H1 (cell line): Measurements from ENCODE around the gene FGFBP3. TPM values are rescaled to one million over a fixed set of nuclear protein-coding genes. Genes with fewer than 3 reads are reported as not detected.

Experiments
- CTCF ChIA-PET: fragments of 300-600 bp; sonication (Branson Sonifier 250); formaldehyde crosslinking; loops from one replicate; lab custom pipeline; 2021; ENCODE audit not compliant: partially characterized antibody; lab: Charles Lee
- POLR2A ChIA-PET: fragments of 300-600 bp; sonication (Branson Sonifier 250); formaldehyde crosslinking; loops from one replicate; lab custom pipeline; 2021; ENCODE audit warnings: inconsistent platforms; ENCODE audit not compliant: partially characterized antibody; lab: Charles Lee
- DNase-seq, 2 experiments: peaks; one replicate each; pipeline versions ENCODE4 v3.0.0 to v3.0.0-alpha.2; 2010 to 2022; ENCODE audit warnings: low spot score in 2 of 2, low read depth in 1 of 2, mixed read lengths in 1 of 2
- FAIRE-seq: peaks from 2 replicates; lab custom pipeline; 2011; peaks lifted over from hg19 to GRCh38; lab: Jason Lieb, UNC
- H2AFZ ChIP-seq: 2 replicates; pipeline ENCODE4 v1.8.1; 2012; ENCODE audit warnings: low read length, inconsistent platforms
- H2AK5ac ChIP-seq: 2 replicates; pipeline ENCODE4 v1.6.1; 2013; ENCODE audit warnings: low read depth, low read length
- H2BK120ac ChIP-seq: replicated peaks from 2 replicates; pipeline ENCODE3; 2013; ENCODE audit warnings: low read depth, low read length, inconsistent platforms
- H2BK12ac ChIP-seq: 2 replicates; pipeline ENCODE4 v1.6.1; 2013; ENCODE audit warnings: low read depth, low read length
- H2BK15ac ChIP-seq: 2 replicates; pipeline ENCODE4 v1.6.1; 2013; ENCODE audit warnings: low read length
- H2BK20ac ChIP-seq: 2 replicates; pipeline ENCODE4 v1.6.1; 2013; ENCODE audit warnings: low read length
- H2BK5ac ChIP-seq: 2 replicates; pipeline ENCODE4 v1.6.1; 2013; ENCODE audit warnings: low read depth, low read length
- H3K14ac ChIP-seq: 2 replicates; pipeline ENCODE4 v1.6.1; 2013; ENCODE audit warnings: inconsistent platforms; ENCODE audit not compliant: insufficient read length
- H3K18ac ChIP-seq: 2 replicates; pipeline ENCODE4 v1.6.1; 2013; ENCODE audit warnings: low read length; ENCODE audit errors: extremely low read depth
- H3K23ac ChIP-seq: 2 replicates; pipeline ENCODE4 v1.6.1; 2013; ENCODE audit warnings: inconsistent platforms; ENCODE audit not compliant: insufficient read length
- H3K23me2 ChIP-seq: 2 replicates; pipeline ENCODE4 v1.6.1; 2013; ENCODE audit warnings: low read depth, low read length
- H3K27ac ChIP-seq: 2 replicates; pipeline ENCODE4 v1.6.1; 2011; ENCODE audit warnings: low read depth, low read length, inconsistent platforms
- H3K27me3 ChIP-seq, 4 experiments: replicated peaks in 1 of 4; 1 replicate in 1 of 4; 2 replicates in 3 of 4; pipeline versions ENCODE4 v1.6.1 to v1.8.1; 2011 to 2013; ENCODE audit warnings: low read length in 3 of 4, mild to moderate bottlenecking in 3 of 4, inconsistent platforms in 2 of 4, mixed read lengths in 2 of 4, moderate library complexity in 1 of 4; ENCODE audit not compliant: control insufficient read depth in 3 of 4, insufficient read depth in 3 of 4; ENCODE audit errors: extremely low read depth in 1 of 4
- H3K36me3 ChIP-seq, 4 experiments: 2 replicates each; pipeline versions ENCODE4 v1.6.1 to v1.8.1; 2011 to 2013; ENCODE audit warnings: mild to moderate bottlenecking in 4 of 4, low read length in 3 of 4, moderate library complexity in 2 of 4, control low read depth in 1 of 4, inconsistent platforms in 1 of 4; ENCODE audit not compliant: insufficient read depth in 4 of 4, control insufficient read depth in 2 of 4
- H3K4ac ChIP-seq: replicated peaks from 2 replicates; pipeline ENCODE3; 2013; ENCODE audit warnings: low read length, low read depth, mixed read lengths, inconsistent platforms; ENCODE audit not compliant: insufficient read length
- H3K4me1 ChIP-seq, 4 experiments: replicated peaks in 1 of 4; 1 replicate in 1 of 4; 2 replicates in 3 of 4; pipeline versions ENCODE4 v1.6.1 to v1.8.1; 2011 to 2013; ENCODE audit warnings: low read length in 3 of 4, inconsistent platforms in 2 of 4, mixed read lengths in 1 of 4; ENCODE audit not compliant: insufficient read depth in 4 of 4, control insufficient read depth in 3 of 4
- H3K4me2 ChIP-seq, 2 experiments: 2 replicates each; pipeline versions ENCODE4 v1.6.1 to v1.8.1; 2011 to 2013; ENCODE audit warnings: low read depth in 2 of 2, low read length in 2 of 2, control low read depth in 1 of 2, inconsistent platforms in 1 of 2, mild to moderate bottlenecking in 1 of 2; ENCODE audit not compliant: insufficient read depth in 1 of 2
- H3K4me3 ChIP-seq, 4 experiments: fragments of 200-600, 300-600 bp in 1 of 4; sonication (generic), shearing (Covaris generic), sonication (Bioruptor Twin) in 1 of 4; 2 replicates each; pipeline versions ENCODE4 v1.5.1 to v1.8.1; 2011 to 2016; ENCODE audit warnings: low read length in 4 of 4, low read depth in 3 of 4, control low read depth in 2 of 4, inconsistent platforms in 2 of 4, mild to moderate bottlenecking in 2 of 4, mixed read lengths in 1 of 4, moderate library complexity in 1 of 4; ENCODE audit not compliant: insufficient read depth in 2 of 4; ENCODE audit errors: extremely low read depth in 1 of 4
- H3K56ac ChIP-seq: replicated peaks from 2 replicates; pipeline ENCODE3; 2013; ENCODE audit warnings: low read depth, mild to moderate bottlenecking, mixed read lengths, low read length, inconsistent platforms; ENCODE audit not compliant: insufficient read length
- H3K79me1 ChIP-seq: 2 replicates; pipeline ENCODE4 v1.6.1; 2013; ENCODE audit warnings: low read depth, low read length, control low read depth
- H3K79me2 ChIP-seq, 2 experiments: 2 replicates each; pipeline versions ENCODE4 v1.6.1 to v1.8.1; 2012 to 2013; ENCODE audit warnings: low read length in 2 of 2, mild to moderate bottlenecking in 2 of 2, inconsistent platforms in 1 of 2; ENCODE audit not compliant: insufficient read depth in 2 of 2, control insufficient read depth in 1 of 2
- H3K9ac ChIP-seq, 4 experiments: replicated peaks in 1 of 4; 1 replicate in 1 of 4; 2 replicates in 3 of 4; pipeline versions ENCODE4 v1.6.1 to v1.8.1; 2011 to 2013; ENCODE audit warnings: low read depth in 3 of 4, low read length in 3 of 4, control low read depth in 2 of 4, mild to moderate bottlenecking in 2 of 4, moderate library complexity in 2 of 4, inconsistent platforms in 1 of 4; ENCODE audit errors: extremely low read depth in 1 of 4
- H3K9me3 ChIP-seq, 2 experiments: 2 replicates each; pipeline versions ENCODE4 v1.6.1 to v1.8.1; 2012 to 2013; ENCODE audit warnings: mild to moderate bottlenecking in 2 of 2, moderate library complexity in 2 of 2, control low read depth in 1 of 2, inconsistent platforms in 1 of 2, low read depth in 1 of 2, low read length in 1 of 2, mixed read lengths in 1 of 2; ENCODE audit not compliant: insufficient read depth in 2 of 2
- H4K20me1 ChIP-seq, 2 experiments: replicated peaks in 1 of 2; 2 replicates each; pipeline versions ENCODE3 to v1.8.1; 2011 to 2013; ENCODE audit warnings: inconsistent platforms in 2 of 2, low read length in 2 of 2, mild to moderate bottlenecking in 1 of 2; ENCODE audit not compliant: insufficient read depth in 2 of 2, control insufficient read depth in 1 of 2
- H4K5ac ChIP-seq: 2 replicates; pipeline ENCODE4 v1.6.1; 2013; ENCODE audit warnings: low read length, low read depth, mixed read lengths, inconsistent platforms; ENCODE audit not compliant: insufficient read length
- H4K8ac ChIP-seq: 2 replicates; pipeline ENCODE4 v1.8.0; 2013; ENCODE audit warnings: mild to moderate bottlenecking, moderate library complexity, low read length, inconsistent platforms; ENCODE audit not compliant: insufficient read depth; ENCODE audit errors: extremely low read depth
- H4K91ac ChIP-seq: replicated peaks from 2 replicates; pipeline ENCODE3; 2013; ENCODE audit warnings: low read length, mixed read lengths, inconsistent platforms; ENCODE audit not compliant: insufficient read length
- JUND ChIP-seq: IDR thresholded peaks from 2 replicates; pipeline ENCODE4 v1.6.1; 2011; ENCODE audit warnings: mild to moderate bottlenecking, improper control_type of control experiment, low read length
- TBP ChIP-seq: IDR thresholded peaks from 2 replicates; pipeline ENCODE4 v1.6.1; 2011; ENCODE audit warnings: low read depth, low read length, improper control_type of control experiment
- WGBS, 2 experiments: shearing (Covaris generic) in 1 of 2; methylation state at CpG; one replicate each; pipeline versions ENCODE4 v1.1.6 to v1.1.7; 2013 to 2015; ENCODE audit warnings: low lambda C conversion rate in 2 of 2, mixed read lengths in 2 of 2, inconsistent platforms in 1 of 2, low coverage in 1 of 2, missing lambda C conversion rate in 1 of 2; ENCODE audit not compliant: insufficient replicate concordance in 2 of 2, insufficient coverage in 1 of 2, insufficient read length in 1 of 2; ENCODE audit errors: extremely low coverage in 1 of 2, missing lambda C conversion rate in 1 of 2; 5-methylcytosine and 5-hydroxymethylcytosine counted together
- long read RNA-seq, 2 experiments: library from RNA in 1 of 2; library from capped mRNA in 1 of 2; stranded (forward); transcript quantifications; one replicate each; pipeline ENCODE4 v2.0.0, GENCODE V29; 2021; ENCODE audit warnings: inconsistent platforms in 1 of 2
- polyA minus RNA-seq, 3 experiments: library from RNA; depleted of rRNA, polyadenylated mRNA; stranded (reverse); fragments of >200 nt; gene quantifications; 1 replicate in 2 of 3; 2 replicates in 1 of 3; pipeline ENCODE4 v1.2.3, GENCODE V29; 2011
- polyA plus RNA-seq, 7 experiments: library from polyadenylated mRNA; depleted of rRNA in 3 of 7; stranded (reverse) in 5 of 7; unstranded in 2 of 7; fragments of >200 nt in 5 of 7; fragments of 200-250 nt in 2 of 7; gene quantifications; 1 replicate in 5 of 7; 2 replicates in 1 of 7; 4 replicates in 1 of 7; pipeline versions ENCODE4 v1.2.1 to v1.2.3, GENCODE V29; 2011 to 2013; ENCODE audit warnings: missing spikeins in 2 of 7, mixed read lengths in 2 of 7
- total RNA-seq: library from RNA; stranded (reverse); fragmentation: NEBNext Ultra II Directional; extraction: Animal tissue kit (Norgen Biotek cat#: 25700); gene quantifications from 2 replicates; pipeline ENCODE4 v1.2.1, GENCODE V29; 2021

Gene FGFBP3, protein sequence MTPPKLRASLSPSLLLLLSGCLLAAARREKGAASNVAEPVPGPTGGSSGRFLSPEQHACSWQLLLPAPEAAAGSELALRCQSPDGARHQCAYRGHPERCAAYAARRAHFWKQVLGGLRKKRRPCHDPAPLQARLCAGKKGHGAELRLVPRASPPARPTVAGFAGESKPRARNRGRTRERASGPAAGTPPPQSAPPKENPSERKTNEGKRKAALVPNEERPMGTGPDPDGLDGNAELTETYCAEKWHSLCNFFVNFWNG
- total RNA-seq: 115 and 120 TPM in 2 replicates
- 54.6 and 55.8 TPM in 2 replicates for polyA plus RNA-seq (2011; rRNA removed)
- 53.2 TPM for polyA plus RNA-seq (2011; cell fraction: cytosol; rRNA removed)
- 32.4 TPM for polyA plus RNA-seq (2011; cell fraction: nucleus; rRNA removed)
- 128 to 197 TPM (median 154 TPM) in 4 replicates for polyA plus RNA-seq (2012, experiment 1 of 2)
- polyA plus RNA-seq (2012, experiment 2 of 2): 79.1 TPM
- polyA plus RNA-seq (2013, experiment 1 of 2): 168 TPM
- polyA plus RNA-seq (2013, experiment 2 of 2): 221 TPM
- 14.3 and 15.7 TPM in 2 replicates for polyA minus RNA-seq (2011; rRNA and poly(A)+ RNA removed)
- 34.3 TPM for polyA minus RNA-seq (2011; cell fraction: cytosol; rRNA and poly(A)+ RNA removed)
- polyA minus RNA-seq (2011; cell fraction: nucleus; rRNA and poly(A)+ RNA removed): 20.6 TPM
- long read RNA-seq, experiment 1, transcript FGFBP3-201 (2 exons, 2,545 nt): major isoform, 39 of 155 reads
- long read RNA-seq, experiment 1, partial matches to known transcripts: 0 of 155 reads
- long read RNA-seq, experiment 1, other reads (novel, unspliced or antisense): 116 of 155 reads
- long read RNA-seq, experiment 2, partial matches to known transcripts: 0 of 53 reads
- long read RNA-seq, experiment 2, other reads (novel, unspliced or antisense): 53 of 53 reads

DNA sequence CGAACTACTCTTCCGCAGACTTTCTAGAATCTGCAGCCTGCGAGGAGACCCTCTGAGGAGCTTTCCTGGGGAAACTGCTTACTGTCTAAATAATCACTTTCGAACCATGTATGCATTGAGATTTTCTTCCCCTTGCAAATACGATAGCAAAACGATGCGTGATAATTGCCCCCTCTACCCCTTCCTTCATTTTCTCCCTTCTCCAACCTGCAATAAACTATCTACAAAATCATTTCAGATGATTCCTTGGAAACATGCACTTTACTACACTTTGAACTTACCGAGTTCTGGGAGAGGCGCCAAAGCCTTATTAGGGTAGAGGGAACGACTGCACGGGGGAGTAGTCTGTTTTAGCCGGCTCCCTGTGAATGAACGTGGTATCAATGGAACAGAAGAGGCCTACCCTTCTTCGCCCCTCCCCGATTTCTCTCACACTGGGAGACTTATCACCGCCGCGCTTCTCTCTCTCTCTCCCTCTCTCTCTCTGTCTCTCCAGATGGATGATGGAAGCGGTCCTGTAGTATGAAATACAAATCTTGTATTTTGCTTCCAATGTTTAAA is at the start of gene FGFBP3:
FGFBP3 (minus strand) TSS at position 370 of the 561 bp plus-strand sequence. CDS start 517 bp downstream, outside the sequence.
- Histone ChIP-seq H2BK120ac (peak within 1 kb of the TSS; percentile 13), H3K14ac (no peak within 1 kb of the TSS), H3K27ac (peak within 1 kb of the TSS; percentile 64; the same call in 1 of the 2 replicates), H4K20me1 (no peaks in the 10 kb centered on the region), H4K8ac (peak within 1 kb of the TSS; percentile 86), H3K23ac (no peak within 1 kb of the TSS), H2BK20ac (no peak within 1 kb of the TSS), H2AFZ (peak within 1 kb of the TSS; percentile 59), H2BK12ac (0 out of 2 replicates have a peak within 1 kb of the TSS, but pooled peaks have one; percentile 76), H3K4me3 (peak within 1 kb of the TSS; percentile 69 to 88 (median 80)), H3K4me1 (peaks cover 1 to 7% (median 4%) of the 10 kb centered on the region in 4 experiments; a peak in 3 of 7 replicates), H2AK5ac (no peak within 1 kb of the TSS), H3K18ac (peak within 1 kb of the TSS; percentile 2), H3K36me3 (peaks cover 2 to 29% (median 10%) of the 10 kb centered on the region in 4 experiments; a peak in 5 of 8 replicates), H2BK15ac (no peak within 1 kb of the TSS), H3K9ac (peak within 1 kb of the TSS; percentile 11 to 73 (median 66); a peak in 6 of 7 replicates), H3K79me1 (peaks cover 5% of the 10 kb centered on the region; the same call in 1 of the 2 replicates), H3K56ac (peak within 1 kb of the TSS; percentile 2), H3K27me3 (no peaks in the 10 kb centered on the region), H3K23me2 (peaks cover 15% of the 10 kb centered on the region), H3K4me2 (peak within 1 kb of the TSS; percentile 62 to 78), H3K4ac (no peak within 1 kb of the TSS), H2BK5ac (peak within 1 kb of the TSS; percentile 21; the same call in 1 of the 2 replicates), H3K79me2 (peaks cover 10 to 36% of the 10 kb centered on the region in 2 experiments), H4K91ac (peak within 1 kb of the TSS; percentile 93), H3K9me3 (no peaks in the 10 kb centered on the region), H4K5ac (peak within 1 kb of the TSS; percentile 53)
- DNase-seq (peak in 1 of 2 experiments; percentile 61), FAIRE-seq (peak; percentile 48)
- 2% methylated on average over 19 of the region's 19 CpGs; no CpG with 5 or more reads in 1 of the 2 experiments for WGBS, 2 experiments
- ChIA-PET POLR2A (interaction anchor here (0.8 to 2.6 kb wide), 9 partner anchors 15 to 111 kb away, joined by 3 to 26 read pairs (median 5); partner anchors contain the start of genes BTAF1 and TNKS2), CTCF (interaction anchor here (0.7 to 2.5 kb wide), 10 partner anchors 9 to 148 kb away, joined by 3 to 10 read pairs (median 4); partner anchors contain the start of gene BTAF1)
- TF ChIP-seq JUND: peak; percentile 68
- peak; percentile 36; the same call in 1 of the 2 replicates for TF ChIP-seq TBP
